ENCODE data around the gene PAGE1. TPM values are rescaled to one million over a fixed set of nuclear protein-coding genes. Genes with fewer than 3 reads are reported as not detected.

Gene PAGE1
- total RNA-seq, 1 donor from 2014 or later, result not detected

GRCh38 chrX:49701323-49701722 is 5.5 kb upstream of the PAGE1 start:
- H3K4me1 ChIP-seq, result no peaks in the 10 kb centered on the region
- TF ChIP-seq EZH2phosphoT487 (IDR thresholded peaks at IDR 0.05) (no peak), CTCF (IDR thresholded peaks at IDR 0.05) (no peak), EZH2 (IDR thresholded peaks at IDR 0.05) (no peak)
- Mint-ChIP-seq H3K27ac (no peak overlapping the region), H3K36me3 (no peaks in the 10 kb centered on the region), H3K4me1 (no peaks in the 10 kb centered on the region), H3K9me3 (no peaks in the 10 kb centered on the region), H3K27me3 (ENCODE audit: insufficient read depth, low read depth) (no peaks in the 10 kb centered on the region), H3K4me3 (no peak overlapping the region)
- H4K20me1 ChIP-seq (ENCODE audit: low read depth), result no peaks in the 10 kb centered on the region
- H3K4me2 ChIP-seq, result no peak overlapping the region
- H3K79me2 ChIP-seq (ENCODE audit: low read depth), result no peaks in the 10 kb centered on the region
- DNase-seq (ENCODE audit: low spot score), result no peak
- no peak overlapping the region for H3K4me3 ChIP-seq
- H3K9ac ChIP-seq, result no peak overlapping the region
- no peaks in the 10 kb centered on the region for H3F3A ChIP-seq (ENCODE audit: low read depth)
- H3K27ac ChIP-seq, result no peak overlapping the region
- H3K9me3 ChIP-seq (ENCODE audit: low read depth), result no peaks in the 10 kb centered on the region
- H3K27me3 ChIP-seq, result no peaks in the 10 kb centered on the region
- no peaks in the 10 kb centered on the region for H3K36me3 ChIP-seq
- no peak overlapping the region for H2AFZ ChIP-seq (replicated peaks)

GRCh38 chrX:49675075-49675719 is 20.6 kb downstream of the PAGE1 start:
- Histone ChIP-seq H3F3A (ENCODE audit: low read depth) (no peaks in the 10 kb centered on the region), H3K36me3 (no peaks in the 10 kb centered on the region), H3K79me2 (ENCODE audit: low read depth) (no peaks in the 10 kb centered on the region), H3K4me3 (no peak overlapping the region), H3K27me3 (no peaks in the 10 kb centered on the region), H3K4me1 (no peaks in the 10 kb centered on the region), H4K20me1 (ENCODE audit: low read depth) (no peaks in the 10 kb centered on the region), H3K27ac (no peak overlapping the region), H3K9me3 (ENCODE audit: low read depth) (no peaks in the 10 kb centered on the region), H3K9ac (no peak overlapping the region), H3K4me2 (no peak overlapping the region), H2AFZ (replicated peaks) (no peak overlapping the region)
- peaks cover 6% of the 10 kb centered on the region for H3K9me3 Mint-ChIP-seq
- no peak overlapping the region for H3K4me3 Mint-ChIP-seq
- H3K27me3 Mint-ChIP-seq (ENCODE audit: insufficient read depth, low read depth), result peaks cover 5% of the 10 kb centered on the region
- no peak overlapping the region for H3K27ac Mint-ChIP-seq
- TF ChIP-seq EZH2 (IDR thresholded peaks at IDR 0.05), result no peak
- no peak for TF ChIP-seq CTCF (IDR thresholded peaks at IDR 0.05)
- no peak for TF ChIP-seq EZH2phosphoT487 (IDR thresholded peaks at IDR 0.05)
- DNase-seq (ENCODE audit: low spot score), result no peak
- H3K4me1 Mint-ChIP-seq, result no peaks in the 10 kb centered on the region
- H3K36me3 Mint-ChIP-seq, result no peaks in the 10 kb centered on the region

GRCh38 chrX:49673394-49673793 is 22.4 kb downstream of the PAGE1 start:
- no peaks in the 10 kb centered on the region for H3K9me3 ChIP-seq (ENCODE audit: low read depth)
- no peak overlapping the region for H3K9ac ChIP-seq
- TF ChIP-seq EZH2phosphoT487 (IDR thresholded peaks at IDR 0.05), result no peak
- TF ChIP-seq EZH2 (IDR thresholded peaks at IDR 0.05), result no peak
- no peak for TF ChIP-seq CTCF (IDR thresholded peaks at IDR 0.05)
- no peaks in the 10 kb centered on the region for H3F3A ChIP-seq (ENCODE audit: low read depth)
- H3K27ac ChIP-seq, result no peak overlapping the region
- no peak for DNase-seq (ENCODE audit: low spot score)
- H3K27me3 Mint-ChIP-seq (ENCODE audit: insufficient read depth, low read depth), result peaks cover 9% of the 10 kb centered on the region
- no peaks in the 10 kb centered on the region for H3K4me1 ChIP-seq
- H3K36me3 Mint-ChIP-seq, result no peaks in the 10 kb centered on the region
- no peaks in the 10 kb centered on the region for H3K4me1 Mint-ChIP-seq
- no peaks in the 10 kb centered on the region for H4K20me1 ChIP-seq (ENCODE audit: low read depth)
- no peaks in the 10 kb centered on the region for H3K36me3 ChIP-seq
- no peak overlapping the region for H3K4me2 ChIP-seq
- no peak overlapping the region for H3K4me3 Mint-ChIP-seq
- no peak overlapping the region for H2AFZ ChIP-seq (replicated peaks)
- H3K9me3 Mint-ChIP-seq, result peaks cover 6% of the 10 kb centered on the region
- no peak overlapping the region for H3K27ac Mint-ChIP-seq
- no peak overlapping the region for H3K4me3 ChIP-seq
- no peaks in the 10 kb centered on the region for H3K79me2 ChIP-seq (ENCODE audit: low read depth)
- H3K27me3 ChIP-seq, result no peaks in the 10 kb centered on the region
